ENCODE measurements around the gene CSH2.

Gene CSH2

GRCh38 chr17:63833026-63833740, 40.3 kb downstream of the CSH2 start:
- DNase-seq = no peak

GRCh38 chr17:63832455-63832854, 41.0 kb downstream of the CSH2 start:
- DNase-seq = no peak

GRCh38 chr17:63832014-63832413, 41.5 kb downstream of the CSH2 start:
- no peak for DNase-seq

- no peak for DNase-seq
These were observed 42.0 kb downstream of the CSH2 start for GRCh38 chr17:63831505-63831904.

- no peak for DNase-seq
These were observed 42.5 kb downstream of the CSH2 start for GRCh38 chr17:63830904-63831491.

- no peak for DNase-seq
These were observed 43.2 kb downstream of the CSH2 start for GRCh38 chr17:63830278-63830677.

- no peak for DNase-seq
These were observed 44.5 kb downstream of the CSH2 start for GRCh38 chr17:63828936-63829335.

- no peak for DNase-seq
These were observed 45.7 kb downstream of the CSH2 start for GRCh38 chr17:63827801-63828221.

- DNase-seq = peak; percentile 95
These were observed 46.3 kb downstream of the CSH2 start, which contains the start of the genes FTSJ3 and PSMC5 for GRCh38 chr17:63827002-63827800. FTSJ3 (minus strand) TSS chr17:63827663; CDS start chr17:63826902, 761 bp downstream. PSMC5 (plus strand) TSS chr17:63827431; CDS start chr17:63827491, 60 bp downstream.

- peak; percentile 26 for DNase-seq
These were observed 46.9 kb downstream of the CSH2 start for GRCh38 chr17:63826468-63827001.

- no peak for DNase-seq
These were observed 49.1 kb downstream of the CSH2 start for GRCh38 chr17:63824362-63824761.

- DNase-seq = no peak
These were observed 49.7 kb downstream of the CSH2 start for GRCh38 chr17:63823659-63824331.

- no peak for DNase-seq
These were observed 50.9 kb downstream of the CSH2 start for GRCh38 chr17:63822537-63822936.

All from stimulated activated CD4-positive, alpha-beta T cell treated with anti-CD3 and anti-CD28 coated beads, Interleukin-4, amount 100 ng/mL, for 1 hour (primary cell).